Neural progenitor cell (in vitro differentiated cells): ENCODE results near the gene TSC22D3.

Experiments
- CTCF ChIP-seq: fragments of 200-600 bp; sonication (generic); IDR thresholded peaks from 2 replicates; pipeline ENCODE4 v1.5.1; 2017; ENCODE audit warnings: antibody characterized with exemption, mild to moderate bottlenecking
- EZH2 ChIP-seq: fragments of 200-600 bp; sonication (generic); IDR thresholded peaks from 2 replicates; pipeline ENCODE4 v1.6.1; 2017; ENCODE audit warnings: antibody characterized with exemption, mild to moderate bottlenecking, moderate library complexity

GRCh38 chrX:107716118-107716684 is 59.4 kb downstream of the TSC22D3 start:
- TF ChIP-seq EZH2 (no peak), CTCF (no peak)
